Epithelial cell of esophagus (primary cell): Measurements from ENCODE around the gene ARHGEF7.

Experiments
- DNase-seq: peaks from one replicate; pipeline ENCODE4 v3.0.0; 2010; ENCODE audit warnings: low read depth
- H3K4me3 ChIP-seq: 2 replicates; pipeline ENCODE4 v1.5.1; 2011; ENCODE audit warnings: mild to moderate bottlenecking, low read length, control low read depth
- TF ChIP-seq, protein P1 (sequence below): IDR thresholded peaks from 2 replicates; pipeline ENCODE4 v1.5.1; 2011; ENCODE audit warnings: low read depth, mild to moderate bottlenecking, low read length, control low read depth, inconsistent platforms; ENCODE audit not compliant: insufficient read depth; ENCODE audit errors: missing control alignments

The ARHGEF7 gene

DNA sequence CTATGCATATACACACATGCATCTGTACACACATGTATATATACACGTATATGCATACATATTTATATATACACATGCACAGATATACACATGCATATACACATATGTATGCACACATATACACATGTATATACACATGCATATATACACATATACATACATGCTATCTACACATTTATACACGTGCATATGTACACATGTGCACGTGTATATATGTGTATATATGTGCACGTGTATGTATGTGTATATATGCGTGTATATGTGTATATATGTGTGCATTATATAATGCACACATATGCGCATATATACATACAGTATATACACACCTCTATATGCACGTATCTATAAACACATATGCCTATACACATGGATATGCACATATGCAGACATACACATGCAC, 17.8 kb downstream of the ARHGEF7 start:
- TF ChIP-seq, protein P1, sequence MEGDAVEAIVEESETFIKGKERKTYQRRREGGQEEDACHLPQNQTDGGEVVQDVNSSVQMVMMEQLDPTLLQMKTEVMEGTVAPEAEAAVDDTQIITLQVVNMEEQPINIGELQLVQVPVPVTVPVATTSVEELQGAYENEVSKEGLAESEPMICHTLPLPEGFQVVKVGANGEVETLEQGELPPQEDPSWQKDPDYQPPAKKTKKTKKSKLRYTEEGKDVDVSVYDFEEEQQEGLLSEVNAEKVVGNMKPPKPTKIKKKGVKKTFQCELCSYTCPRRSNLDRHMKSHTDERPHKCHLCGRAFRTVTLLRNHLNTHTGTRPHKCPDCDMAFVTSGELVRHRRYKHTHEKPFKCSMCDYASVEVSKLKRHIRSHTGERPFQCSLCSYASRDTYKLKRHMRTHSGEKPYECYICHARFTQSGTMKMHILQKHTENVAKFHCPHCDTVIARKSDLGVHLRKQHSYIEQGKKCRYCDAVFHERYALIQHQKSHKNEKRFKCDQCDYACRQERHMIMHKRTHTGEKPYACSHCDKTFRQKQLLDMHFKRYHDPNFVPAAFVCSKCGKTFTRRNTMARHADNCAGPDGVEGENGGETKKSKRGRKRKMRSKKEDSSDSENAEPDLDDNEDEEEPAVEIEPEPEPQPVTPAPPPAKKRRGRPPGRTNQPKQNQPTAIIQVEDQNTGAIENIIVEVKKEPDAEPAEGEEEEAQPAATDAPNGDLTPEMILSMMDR = no peak
- DNase-seq = no peak
- no peak overlapping the region for H3K4me3 ChIP-seq

DNA sequence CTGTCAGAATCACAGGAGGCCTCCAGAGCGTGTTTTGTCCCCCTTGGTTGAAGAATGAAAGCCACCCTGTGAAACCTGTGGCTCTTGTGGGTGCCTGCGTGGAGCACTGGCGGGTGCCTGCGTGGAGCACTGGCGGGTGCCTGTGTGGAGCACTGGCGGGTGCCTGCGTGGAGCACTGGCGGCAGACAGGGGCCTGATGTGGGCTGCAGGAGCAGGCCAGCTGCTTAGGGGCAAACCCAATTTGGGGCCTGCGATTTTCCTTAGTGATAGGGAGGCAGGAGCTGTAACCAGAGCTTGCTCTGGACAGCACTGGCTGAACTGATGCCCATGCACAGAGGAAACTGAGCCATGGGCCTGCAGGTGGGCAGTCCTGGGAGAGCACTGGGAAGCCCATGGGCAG, 24.3 kb downstream of the ARHGEF7 start:
- H3K4me3 ChIP-seq = no peak overlapping the region
- TF ChIP-seq, protein P1 = no peak
- no peak for DNase-seq

GRCh38 chr13:111139873-111140561, 24.9 kb downstream of the ARHGEF7 start:
- H3K4me3 ChIP-seq = no peak overlapping the region
- TF ChIP-seq, protein P1 = no peak
- DNase-seq = no peak

DNA sequence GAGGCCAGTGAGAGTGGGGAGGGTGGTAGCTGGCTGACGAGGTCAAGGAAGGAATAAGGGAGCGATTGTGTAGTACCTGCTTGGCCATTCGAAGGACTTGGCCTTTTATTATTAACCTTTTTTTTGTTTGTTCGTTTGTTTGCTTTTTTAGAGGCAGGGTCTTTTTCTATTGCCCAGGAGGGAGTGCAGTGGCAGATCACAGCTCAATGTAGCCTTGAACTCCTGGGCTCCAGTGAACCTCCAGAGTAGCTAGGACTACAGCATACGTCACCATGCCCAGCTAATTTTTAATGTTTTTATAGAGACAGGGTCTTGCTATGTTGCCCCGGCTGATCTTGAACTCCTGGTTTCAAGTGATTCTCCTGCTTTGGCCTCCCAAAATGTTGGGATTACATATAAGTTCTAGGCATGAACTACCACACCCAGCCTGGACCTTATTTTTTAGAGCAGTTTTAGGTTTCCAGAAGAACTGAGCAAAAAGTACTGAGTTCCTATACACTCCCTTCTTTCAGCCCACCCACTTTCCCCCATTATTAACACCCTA, 25.5 kb downstream of the ARHGEF7 start:
- no peak for DNase-seq
- H3K4me3 ChIP-seq = no peak overlapping the region
- TF ChIP-seq, protein P1 = no peak

DNA sequence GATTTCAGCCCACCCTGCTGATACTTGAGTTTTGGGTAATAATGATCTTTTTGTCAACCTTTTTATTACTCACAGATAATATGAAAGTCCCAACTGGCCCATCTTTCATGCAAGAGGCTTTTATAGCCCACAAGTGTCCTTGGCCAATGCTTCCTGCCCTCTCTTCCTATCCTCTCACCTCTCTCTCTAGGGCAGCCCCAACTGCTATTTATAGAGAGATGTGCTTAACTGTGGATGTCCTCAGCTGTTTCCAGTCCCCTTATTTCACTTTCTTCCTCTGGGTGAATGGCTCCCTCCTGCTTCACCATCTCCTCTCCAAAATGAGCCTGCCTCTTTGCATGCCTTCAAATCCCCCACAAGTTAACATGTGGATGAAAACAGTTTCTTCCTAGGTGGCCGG, 27.4 kb downstream of the ARHGEF7 start:
- no peak for DNase-seq
- TF ChIP-seq, protein P1 = no peak

GRCh38 chr13:111143865-111144540, 28.9 kb downstream of the ARHGEF7 start:
- TF ChIP-seq, protein P1 = no peak
- DNase-seq = peak; percentile 24
- H3K4me3 ChIP-seq = no peak overlapping the region

More for the DNA sequence above, 27.4 kb downstream of the ARHGEF7 start:
- H3K4me3 ChIP-seq = no peak overlapping the region
